Neural cell (in vitro differentiated cells): ENCODE measurements around the gene ATP5F1D. TPM values are rescaled to one million over a fixed set of nuclear protein-coding genes. Genes with fewer than 3 reads are reported as not detected.

Source experiments
- H2AFZ ChIP-seq: fragments of 200-600, 300-800 bp; sonication (generic), shearing (Covaris generic); 2 replicates; pipeline ENCODE4 v1.6.0; 2014; ENCODE audit warnings: low read depth, mild to moderate bottlenecking, antibody characterized with exemption, low read length, moderate library complexity
- H3F3A ChIP-seq: fragments of 200-600 bp; shearing (Covaris generic); 2 replicates; pipeline ENCODE4 v1.6.1; 2016; ENCODE audit warnings: mild to moderate bottlenecking, moderate library complexity, mixed read lengths, antibody characterized with exemption, low read length; ENCODE audit not compliant: insufficient read depth, poor library complexity, severe bottlenecking
- H3K27ac ChIP-seq: fragments of 200-600, 300-800 bp; sonication (generic), shearing (Covaris generic); 2 replicates; pipeline ENCODE4 v1.5.1; 2014; ENCODE audit warnings: mild to moderate bottlenecking, low read length, moderate library complexity
- H3K27me3 ChIP-seq: fragments of 300-800, 200-600 bp; sonication (generic), shearing (Covaris generic); 2 replicates; pipeline ENCODE4 v1.6.0; 2014; ENCODE audit warnings: mild to moderate bottlenecking, low read depth, low read length, moderate library complexity; ENCODE audit not compliant: insufficient read depth
- H3K36me3 ChIP-seq: fragments of 300-800, 200-600 bp; sonication (generic), shearing (Covaris generic); 2 replicates; pipeline ENCODE4 v1.5.1; 2014; ENCODE audit warnings: mild to moderate bottlenecking, antibody characterized with exemption, low read length, moderate library complexity; ENCODE audit not compliant: insufficient read depth
- H3K4me2 ChIP-seq: fragments of 300-800, 200-600 bp; sonication (generic), shearing (Covaris generic); 2 replicates; pipeline ENCODE4 v1.6.0; 2014; ENCODE audit warnings: mild to moderate bottlenecking, low read length
- H3K4me3 ChIP-seq: fragments of 300-800, 200-600 bp; sonication (generic), shearing (Covaris generic); 2 replicates; pipeline ENCODE4 v1.5.1; 2014; ENCODE audit warnings: mild to moderate bottlenecking, low read length, moderate library complexity
- H3K79me2 ChIP-seq: fragments of 200-600 bp; shearing (Covaris generic); replicated peaks from 2 replicates; pipeline ENCODE4 v1.6.0; 2014; ENCODE audit warnings: mild to moderate bottlenecking, low read length, moderate library complexity; ENCODE audit not compliant: insufficient read depth
- H3K9ac ChIP-seq: fragments of 300-800, 200-600 bp; sonication (generic), shearing (Covaris generic); 2 replicates; pipeline ENCODE4 v1.6.1; 2016; ENCODE audit warnings: mild to moderate bottlenecking, low read length, mixed read lengths
- H3K9me2 ChIP-seq: fragments of 200-600 bp; shearing (Covaris generic); 2 replicates; pipeline ENCODE4 v1.6.1; 2016; ENCODE audit warnings: mild to moderate bottlenecking, low read length, mixed read lengths; ENCODE audit not compliant: insufficient read depth
- H3K9me3 ChIP-seq: fragments of 200-600, 300-800 bp; sonication (generic), shearing (Covaris generic); 2 replicates; pipeline ENCODE4 v1.6.1; 2016; ENCODE audit warnings: mild to moderate bottlenecking, mixed run types, low read length, moderate library complexity, mixed read lengths
- H4K20me1 ChIP-seq: fragments of 200-600 bp; shearing (Covaris generic); 2 replicates; pipeline ENCODE4 v1.6.1; 2016; ENCODE audit warnings: mild to moderate bottlenecking, mixed run types; ENCODE audit not compliant: insufficient read depth
- EP300 ChIP-seq: fragments of 450-650 bp; conservative IDR thresholded peaks from 2 replicates; pipeline ENCODE4 v1.6.1; 2014; ENCODE audit warnings: antibody characterized with exemption, mild to moderate bottlenecking, moderate library complexity; ENCODE audit not compliant: poor library complexity, severe bottlenecking
- EZH2 ChIP-seq: fragments of 200-600, 300-800 bp; shearing (Covaris generic), sonication (generic); IDR thresholded peaks from 2 replicates; pipeline ENCODE4 v1.6.1; 2014; ENCODE audit warnings: antibody characterized with exemption, low read length, borderline replicate concordance, mild to moderate bottlenecking; ENCODE audit not compliant: insufficient read depth, poor library complexity, severe bottlenecking
- MXI1 ChIP-seq: fragments of 450-650 bp; conservative IDR thresholded peaks from 2 replicates; pipeline ENCODE4 v1.6.1; 2014; ENCODE audit warnings: antibody characterized with exemption, mild to moderate bottlenecking; ENCODE audit not compliant: poor library complexity, severe bottlenecking
- POLR2AphosphoS5 ChIP-seq: IDR thresholded peaks from 2 replicates; pipeline ENCODE4 v1.6.1; 2012
- RAD21 ChIP-seq: fragments of 450-650 bp; conservative IDR thresholded peaks from 2 replicates; pipeline ENCODE4 v1.6.1; 2014; ENCODE audit warnings: antibody characterized with exemption, mild to moderate bottlenecking, moderate library complexity
- SMC3 ChIP-seq: fragments of 450-650 bp; conservative IDR thresholded peaks from 2 replicates; pipeline ENCODE4 v1.6.1; 2014; ENCODE audit warnings: antibody characterized with exemption, mild to moderate bottlenecking, moderate library complexity; ENCODE audit not compliant: poor library complexity
- TAF1 ChIP-seq: IDR thresholded peaks from 2 replicates; pipeline ENCODE4 v1.6.1; 2012; ENCODE audit warnings: low read depth
- polyA plus RNA-seq: library from polyadenylated mRNA; depleted of rRNA; stranded (reverse); fragments of >200 nt; gene quantifications from 2 replicates; pipeline ENCODE4 v1.2.3, GENCODE V29; 2014
- TF ChIP-seq, protein P1 (sequence below): IDR thresholded peaks from 2 replicates; pipeline ENCODE4 v1.6.1; 2012; ENCODE audit warnings: borderline replicate concordance
- TF ChIP-seq, protein P2 (sequence below): fragments of 450-650 bp; IDR thresholded peaks from 2 replicates; pipeline ENCODE4 v1.5.1; 2014; ENCODE audit warnings: antibody characterized with exemption, mild to moderate bottlenecking, moderate library complexity; ENCODE audit not compliant: poor library complexity, severe bottlenecking

Gene ATP5F1D
- polyA plus RNA-seq, 1 donor from 2014 or later, result 47.8 TPM

DNA sequence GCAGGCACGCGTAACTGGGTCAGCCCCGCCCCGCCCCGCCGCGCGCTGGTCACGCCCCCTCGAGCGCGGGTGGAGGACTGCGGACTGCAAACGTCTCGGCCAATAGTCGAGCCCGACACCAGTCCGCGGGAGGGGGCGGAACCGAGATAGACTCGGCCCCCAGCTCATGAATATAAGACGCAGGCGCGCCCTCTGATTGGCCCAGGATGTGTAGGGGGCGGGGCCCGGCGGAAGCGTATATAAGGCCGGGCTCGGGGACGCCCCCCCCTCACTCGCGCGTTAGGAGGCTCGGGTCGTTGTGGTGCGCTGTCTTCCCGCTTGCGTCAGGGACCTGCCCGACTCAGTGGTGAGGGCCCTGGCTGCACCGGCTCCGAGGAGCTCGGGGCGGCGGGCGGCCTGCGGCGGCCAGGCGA, 27.5 kb downstream of the ATP5F1D start, which contains the start of gene CIRBP:
TSS of gene CIRBP (plus strand) at position 268 of the 413 bp plus-strand sequence. CDS start 1,602 bp downstream, outside the sequence.
- TF ChIP-seq EP300 (no peak), MXI1 (no peak), EZH2 (no peak), SMC3 (peak; percentile 33), RAD21 (no peak), TAF1 (peak; percentile 88), POLR2AphosphoS5 (peak; percentile 100)
- TF ChIP-seq, protein P1, sequence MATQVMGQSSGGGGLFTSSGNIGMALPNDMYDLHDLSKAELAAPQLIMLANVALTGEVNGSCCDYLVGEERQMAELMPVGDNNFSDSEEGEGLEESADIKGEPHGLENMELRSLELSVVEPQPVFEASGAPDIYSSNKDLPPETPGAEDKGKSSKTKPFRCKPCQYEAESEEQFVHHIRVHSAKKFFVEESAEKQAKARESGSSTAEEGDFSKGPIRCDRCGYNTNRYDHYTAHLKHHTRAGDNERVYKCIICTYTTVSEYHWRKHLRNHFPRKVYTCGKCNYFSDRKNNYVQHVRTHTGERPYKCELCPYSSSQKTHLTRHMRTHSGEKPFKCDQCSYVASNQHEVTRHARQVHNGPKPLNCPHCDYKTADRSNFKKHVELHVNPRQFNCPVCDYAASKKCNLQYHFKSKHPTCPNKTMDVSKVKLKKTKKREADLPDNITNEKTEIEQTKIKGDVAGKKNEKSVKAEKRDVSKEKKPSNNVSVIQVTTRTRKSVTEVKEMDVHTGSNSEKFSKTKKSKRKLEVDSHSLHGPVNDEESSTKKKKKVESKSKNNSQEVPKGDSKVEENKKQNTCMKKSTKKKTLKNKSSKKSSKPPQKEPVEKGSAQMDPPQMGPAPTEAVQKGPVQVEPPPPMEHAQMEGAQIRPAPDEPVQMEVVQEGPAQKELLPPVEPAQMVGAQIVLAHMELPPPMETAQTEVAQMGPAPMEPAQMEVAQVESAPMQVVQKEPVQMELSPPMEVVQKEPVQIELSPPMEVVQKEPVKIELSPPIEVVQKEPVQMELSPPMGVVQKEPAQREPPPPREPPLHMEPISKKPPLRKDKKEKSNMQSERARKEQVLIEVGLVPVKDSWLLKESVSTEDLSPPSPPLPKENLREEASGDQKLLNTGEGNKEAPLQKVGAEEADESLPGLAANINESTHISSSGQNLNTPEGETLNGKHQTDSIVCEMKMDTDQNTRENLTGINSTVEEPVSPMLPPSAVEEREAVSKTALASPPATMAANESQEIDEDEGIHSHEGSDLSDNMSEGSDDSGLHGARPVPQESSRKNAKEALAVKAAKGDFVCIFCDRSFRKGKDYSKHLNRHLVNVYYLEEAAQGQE, result peak; percentile 80
- TF ChIP-seq, protein P2, sequence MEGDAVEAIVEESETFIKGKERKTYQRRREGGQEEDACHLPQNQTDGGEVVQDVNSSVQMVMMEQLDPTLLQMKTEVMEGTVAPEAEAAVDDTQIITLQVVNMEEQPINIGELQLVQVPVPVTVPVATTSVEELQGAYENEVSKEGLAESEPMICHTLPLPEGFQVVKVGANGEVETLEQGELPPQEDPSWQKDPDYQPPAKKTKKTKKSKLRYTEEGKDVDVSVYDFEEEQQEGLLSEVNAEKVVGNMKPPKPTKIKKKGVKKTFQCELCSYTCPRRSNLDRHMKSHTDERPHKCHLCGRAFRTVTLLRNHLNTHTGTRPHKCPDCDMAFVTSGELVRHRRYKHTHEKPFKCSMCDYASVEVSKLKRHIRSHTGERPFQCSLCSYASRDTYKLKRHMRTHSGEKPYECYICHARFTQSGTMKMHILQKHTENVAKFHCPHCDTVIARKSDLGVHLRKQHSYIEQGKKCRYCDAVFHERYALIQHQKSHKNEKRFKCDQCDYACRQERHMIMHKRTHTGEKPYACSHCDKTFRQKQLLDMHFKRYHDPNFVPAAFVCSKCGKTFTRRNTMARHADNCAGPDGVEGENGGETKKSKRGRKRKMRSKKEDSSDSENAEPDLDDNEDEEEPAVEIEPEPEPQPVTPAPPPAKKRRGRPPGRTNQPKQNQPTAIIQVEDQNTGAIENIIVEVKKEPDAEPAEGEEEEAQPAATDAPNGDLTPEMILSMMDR, result no peak
- Histone ChIP-seq H2AFZ (no peak within 1 kb of the TSS), H3K9me3 (no peaks in the 10 kb centered on the region), H3F3A (no peaks in the 10 kb centered on the region), H3K27me3 (no peaks in the 10 kb centered on the region), H3K27ac (peak within 1 kb of the TSS; percentile 82), H3K9ac (peak within 1 kb of the TSS; percentile 90), H3K36me3 (peaks cover 3% of the 10 kb centered on the region), H3K4me2 (peak within 1 kb of the TSS; percentile 99), H3K9me2 (no peaks in the 10 kb centered on the region), H3K4me3 (peak within 1 kb of the TSS; percentile 71), H4K20me1 (peaks cover 20% of the 10 kb centered on the region), H3K79me2 (peaks cover 35% of the 10 kb centered on the region)

DNA sequence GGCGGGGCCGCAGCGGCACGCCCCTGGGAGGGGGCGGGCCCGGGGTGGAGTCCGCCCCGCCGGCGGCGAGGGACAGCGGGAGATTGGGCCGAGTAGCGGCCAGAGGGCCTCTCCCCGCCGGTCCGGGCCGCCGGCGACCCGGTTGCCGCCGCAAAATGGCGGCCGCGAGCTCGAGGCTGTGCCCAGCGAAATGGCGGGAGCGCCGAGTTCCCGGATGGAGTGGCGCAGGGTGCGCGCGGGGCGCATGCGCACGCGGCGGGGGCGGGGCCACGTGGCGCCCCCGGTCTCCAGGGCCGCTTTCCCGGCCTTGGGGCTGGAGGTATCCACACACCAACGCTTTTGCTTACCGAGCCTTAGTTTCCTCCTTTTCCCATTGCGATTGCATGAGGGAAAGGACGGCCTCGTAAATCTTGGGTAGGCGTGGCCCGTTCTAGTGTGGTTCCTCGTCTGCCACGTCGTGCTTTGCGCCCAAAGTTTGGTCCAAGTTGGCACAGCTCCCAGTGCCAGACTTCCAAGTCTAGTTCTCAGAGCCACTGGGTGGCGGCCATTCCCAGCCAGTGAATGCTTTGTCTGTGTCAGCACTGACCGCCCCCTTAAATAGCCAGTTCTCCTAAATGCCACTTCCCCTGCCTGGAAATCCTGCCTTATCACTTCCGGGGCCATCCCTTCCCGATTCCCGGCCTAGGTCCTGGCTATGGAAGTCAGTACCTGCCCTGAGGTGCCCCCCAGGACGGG, 28.1 kb downstream of the ATP5F1D start:
- Histone ChIP-seq H3K27me3 (no peaks in the 10 kb centered on the region), H3K27ac (peak overlapping the region; percentile 82), H3K9ac (peak overlapping the region; percentile 90), H3F3A (no peaks in the 10 kb centered on the region), H2AFZ (no peak overlapping the region), H3K4me2 (peak overlapping the region; percentile 99), H3K9me2 (no peaks in the 10 kb centered on the region), H3K36me3 (peaks cover 5% of the 10 kb centered on the region), H3K4me3 (peak overlapping the region; percentile 71), H4K20me1 (peaks cover 20% of the 10 kb centered on the region), H3K79me2 (peaks cover 35% of the 10 kb centered on the region), H3K9me3 (no peaks in the 10 kb centered on the region)
- TF ChIP-seq MXI1, result peak; percentile 92
- TF ChIP-seq EP300, result peak; percentile 79
- TF ChIP-seq, protein P2, result no peak
